Small intestine (tissue), 7 donors: ENCODE results near the gene RPS27A. TPM values are rescaled to one million over a fixed set of nuclear protein-coding genes. Genes with fewer than 3 reads are reported as not detected.
"Not testable (repeated sequence)": the region's sequence is repeated elsewhere in the genome, so short reads cannot be mapped to it uniquely, and the experiment has no call there.

Experiments used
- DNase-seq, 2 donors: peaks; one replicate each; pipeline versions ENCODE4 v3.0.0 to v3.0.0-alpha.2; 2013
- FAIRE-seq: peaks from 2 replicates; lab custom pipeline; 2012; peaks lifted over from hg19 to GRCh38; lab: Jason Lieb, UNC
- H3K27ac ChIP-seq, 3 donors: one replicate each; pipeline ENCODE4 v1.5.1; 2013; ENCODE audit warnings: low read length in 2 of 3, mild to moderate bottlenecking in 2 of 3, control low read depth in 1 of 3, inconsistent platforms in 1 of 3, low read depth in 1 of 3, moderate library complexity in 1 of 3
- H3K27me3 ChIP-seq, 3 donors: one replicate each; pipeline ENCODE4 v1.6.1; 2013; ENCODE audit warnings: low read length in 3 of 3, inconsistent platforms in 1 of 3; ENCODE audit not compliant: control insufficient read depth in 3 of 3, insufficient read depth in 3 of 3
- H3K36me3 ChIP-seq, 3 donors: one replicate each; pipeline ENCODE4 v1.6.1; 2013; ENCODE audit warnings: low read length in 3 of 3, inconsistent platforms in 1 of 3, low read depth in 1 of 3, mild to moderate bottlenecking in 1 of 3, moderate library complexity in 1 of 3; ENCODE audit not compliant: control insufficient read depth in 3 of 3, insufficient read depth in 2 of 3
- H3K4me1 ChIP-seq, 3 donors: one replicate each; pipeline ENCODE4 v1.6.1; 2013; ENCODE audit warnings: low read length in 2 of 3, inconsistent platforms in 1 of 3, low read depth in 1 of 3, mild to moderate bottlenecking in 1 of 3, moderate library complexity in 1 of 3; ENCODE audit not compliant: control insufficient read depth in 3 of 3, insufficient read depth in 2 of 3
- H3K4me3 ChIP-seq, 3 donors: one replicate each; pipeline ENCODE4 v1.5.1; 2013; ENCODE audit warnings: low read length in 3 of 3, control low read depth in 1 of 3, inconsistent platforms in 1 of 3, low read depth in 1 of 3, mild to moderate bottlenecking in 1 of 3, moderate library complexity in 1 of 3
- H3K9me3 ChIP-seq, 2 donors: one replicate each; pipeline ENCODE4 v1.6.1; 2013; ENCODE audit warnings: low read depth in 1 of 2, low read length in 1 of 2; ENCODE audit not compliant: control insufficient read depth in 2 of 2, insufficient read depth in 1 of 2
- WGBS, 3 donors: extraction: QIAGEN DNeasy Blood & Tissue Kit; methylation state at CpG; one replicate each; pipeline ENCODE4 v1.1.7; 2013; 5-methylcytosine and 5-hydroxymethylcytosine counted together
- polyA plus RNA-seq, 4 donors: library from polyadenylated mRNA; stranded (reverse) in 3 of 4; unstranded in 1 of 4; fragments of 200-250 nt in 3 of 4; fragments of 120-200 nt in 1 of 4; gene quantifications; one replicate each; pipeline versions ENCODE4 v1.2.1 to v1.2.3, GENCODE V29; 2013
- donor health status: healthy with polysubstance abuse.
- donor health status: control.
- donor health status: control.
- donor health status: Bipolar disorder and iron deficiency.
- donor health status: healthy.

The RPS27A gene
- polyA plus RNA-seq, 4 donors = 1,274 to 3,019 (median 2,371) TPM

DNA sequence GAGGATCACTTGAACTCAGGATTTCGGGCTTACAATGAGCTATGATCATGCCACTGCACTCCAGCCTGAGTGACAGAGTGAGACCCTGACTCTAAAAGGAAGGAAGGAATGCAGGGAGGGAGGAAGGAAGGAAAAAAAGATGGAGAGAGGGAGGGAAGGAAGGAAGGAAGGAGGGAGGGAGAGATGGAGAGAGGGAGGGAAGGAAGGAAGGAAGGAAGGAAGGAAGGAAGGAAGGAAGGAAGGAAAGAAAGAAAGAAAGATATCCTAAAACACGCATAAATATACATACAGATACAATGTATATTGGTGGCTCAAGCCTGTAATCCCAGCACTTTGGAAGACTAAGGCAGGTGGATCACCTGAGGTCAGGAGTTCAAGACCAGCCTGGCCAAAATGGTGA, 41.9 kb downstream of the RPS27A start:
- not testable (repeated sequence) for FAIRE-seq, H3K27me3 ChIP-seq, H3K9me3 ChIP-seq, H3K36me3 ChIP-seq, H3K27ac ChIP-seq, H3K4me3 ChIP-seq, H3K4me1 ChIP-seq, DNase-seq
- WGBS, 3 donors = 86 to 94% (median 91%) methylated on average over 2 of the region's 2 CpGs

DNA sequence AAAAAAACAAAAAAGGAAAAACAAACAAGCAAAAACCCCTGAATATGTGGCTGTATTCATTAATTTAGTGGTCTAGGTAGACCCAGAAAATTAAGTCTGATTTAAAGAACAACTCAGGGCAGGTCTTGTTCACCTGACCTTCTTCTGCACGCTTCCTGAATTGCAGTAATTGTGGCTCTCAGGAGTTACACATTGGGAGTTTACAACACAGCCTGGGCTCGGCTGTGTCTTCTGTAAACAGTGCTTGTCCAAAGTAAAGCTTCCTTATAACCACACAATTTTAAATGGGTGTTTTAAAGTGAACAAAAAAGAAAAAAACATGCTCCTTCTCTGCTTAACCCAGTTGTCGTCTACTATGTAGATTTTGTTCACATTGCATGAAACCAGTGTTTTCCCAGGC, 44.8 kb downstream of the RPS27A start:
- 55 to 58% (median 58%) methylated on average over 3 of the region's 3 CpGs for WGBS, 3 donors
- no peak overlapping the region for H3K27ac ChIP-seq
- FAIRE-seq = no peak
- H3K4me3 ChIP-seq = no peak overlapping the region
- no peaks in the 10 kb centered on the region for H3K36me3 ChIP-seq
- DNase-seq = peak in 1 of 2 donors; percentile 26
- no peaks in the 10 kb centered on the region for H3K4me1 ChIP-seq
- H3K9me3 ChIP-seq = no peaks in the 10 kb centered on the region
- H3K27me3 ChIP-seq = no peaks in the 10 kb centered on the region

DNA sequence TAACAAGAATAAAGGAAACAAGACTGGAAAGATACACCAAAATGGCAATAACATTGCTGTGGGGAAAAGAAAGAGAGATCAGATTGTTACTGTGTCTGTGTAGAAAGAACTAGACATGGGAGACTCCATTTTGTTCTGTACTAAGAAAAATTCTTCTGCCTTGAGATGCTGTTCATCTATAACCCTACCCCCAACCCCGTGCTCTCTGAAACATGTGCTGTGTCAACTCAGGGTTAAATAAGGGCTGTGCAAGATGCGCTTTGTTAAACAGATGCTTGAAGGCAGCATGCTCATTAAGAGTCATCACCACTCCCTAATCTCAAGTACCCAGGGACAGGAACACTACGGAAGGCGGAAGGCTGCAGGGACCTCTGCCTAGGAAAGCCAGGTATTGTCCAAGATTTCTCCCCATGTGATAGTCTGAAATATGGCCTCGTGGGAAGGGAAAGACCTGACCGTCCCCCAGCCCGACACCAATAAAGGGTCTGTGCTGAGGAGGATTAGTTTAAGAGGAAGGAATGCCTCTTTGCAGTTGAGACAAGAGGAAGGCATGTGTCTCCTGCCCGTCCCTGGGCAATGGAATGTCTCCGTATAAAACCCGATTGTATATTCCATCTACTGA, 46.8 kb downstream of the RPS27A start:
- not testable (repeated sequence) for H3K4me1 ChIP-seq

DNA sequence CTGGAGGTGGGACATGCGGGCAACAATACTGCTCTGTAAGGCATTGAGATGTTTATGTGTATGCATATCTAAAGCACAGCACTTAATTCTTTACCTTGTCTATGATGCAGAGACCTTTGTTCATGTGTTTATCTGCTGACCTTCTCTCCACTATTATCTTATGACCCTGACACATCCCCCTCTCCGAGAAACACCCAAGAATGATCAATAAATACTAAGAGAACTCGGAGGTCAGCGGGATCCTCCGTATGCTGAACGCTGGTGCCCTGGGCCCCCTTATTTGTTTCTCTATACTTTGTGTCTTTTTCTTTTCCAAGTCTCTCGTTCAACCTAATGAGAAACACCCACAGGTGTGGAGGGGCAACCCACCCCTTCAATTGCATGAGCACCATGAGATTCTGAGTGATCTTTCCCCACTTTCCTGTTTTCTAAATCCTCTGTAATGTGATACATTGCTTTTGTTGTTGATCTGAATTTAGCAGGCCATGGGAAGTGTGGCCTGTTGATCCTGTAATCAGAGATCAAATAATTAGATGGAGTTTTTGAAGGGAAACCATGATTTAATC, 47.5 kb downstream of the RPS27A start:
- peak in 1 of 2 donors; percentile 10 for DNase-seq
- FAIRE-seq, H3K4me1 ChIP-seq, H3K27ac ChIP-seq, H3K36me3 ChIP-seq, H3K4me3 ChIP-seq, H3K9me3 ChIP-seq, H3K27me3 ChIP-seq: not testable (repeated sequence)
- 69 to 81% (median 76%) methylated on average over 6 to 7 of the region's 7 CpGs for WGBS, 3 donors

More for the DNA sequence above, 46.8 kb downstream of the RPS27A start:
- DNase-seq, H3K9me3 ChIP-seq, FAIRE-seq, H3K36me3 ChIP-seq, H3K27ac ChIP-seq, H3K4me3 ChIP-seq, H3K27me3 ChIP-seq: not testable (repeated sequence)
- 62 to 88% (median 84%) methylated on average over 10 of the region's 10 CpGs for WGBS, 3 donors

DNA sequence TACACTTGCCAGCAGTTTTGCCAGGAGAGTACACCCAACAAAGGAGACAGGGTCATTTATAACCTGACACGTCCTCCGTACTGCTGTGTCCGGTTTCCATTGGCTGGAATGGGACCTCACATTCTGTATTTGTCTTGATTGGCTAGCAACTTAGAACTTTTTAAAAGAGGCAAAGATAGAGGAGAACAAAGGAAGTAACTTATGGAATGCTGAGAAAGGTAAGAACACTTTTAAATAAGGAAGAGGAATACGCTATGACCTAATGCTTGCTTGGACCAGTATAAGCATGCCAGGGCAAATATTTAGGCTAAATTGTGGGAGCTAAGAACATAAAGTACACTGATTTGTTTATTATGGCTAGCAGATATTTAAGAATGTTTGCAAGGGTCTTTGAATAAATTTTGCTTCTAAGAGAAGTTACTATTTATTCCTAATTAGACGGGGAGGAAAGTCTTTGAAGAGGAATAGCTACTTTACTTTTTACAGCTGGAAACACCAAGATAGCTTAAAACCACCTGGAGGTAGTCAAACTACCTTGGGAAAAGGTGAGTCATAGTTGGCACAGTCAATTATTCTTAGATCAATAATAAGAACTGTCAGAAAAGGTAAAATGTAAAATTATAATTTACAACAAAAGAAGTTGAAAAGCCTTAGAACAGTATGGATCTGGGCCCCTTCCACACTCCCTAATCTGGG, 48.5 kb downstream of the RPS27A start:
- H3K27ac ChIP-seq, H3K4me1 ChIP-seq, H3K9me3 ChIP-seq, FAIRE-seq, DNase-seq, H3K4me3 ChIP-seq, H3K27me3 ChIP-seq, H3K36me3 ChIP-seq: not testable (repeated sequence)
- 81 to 82% (median 82%) methylated on average over 5 of the region's 5 CpGs for WGBS, 3 donors

DNA sequence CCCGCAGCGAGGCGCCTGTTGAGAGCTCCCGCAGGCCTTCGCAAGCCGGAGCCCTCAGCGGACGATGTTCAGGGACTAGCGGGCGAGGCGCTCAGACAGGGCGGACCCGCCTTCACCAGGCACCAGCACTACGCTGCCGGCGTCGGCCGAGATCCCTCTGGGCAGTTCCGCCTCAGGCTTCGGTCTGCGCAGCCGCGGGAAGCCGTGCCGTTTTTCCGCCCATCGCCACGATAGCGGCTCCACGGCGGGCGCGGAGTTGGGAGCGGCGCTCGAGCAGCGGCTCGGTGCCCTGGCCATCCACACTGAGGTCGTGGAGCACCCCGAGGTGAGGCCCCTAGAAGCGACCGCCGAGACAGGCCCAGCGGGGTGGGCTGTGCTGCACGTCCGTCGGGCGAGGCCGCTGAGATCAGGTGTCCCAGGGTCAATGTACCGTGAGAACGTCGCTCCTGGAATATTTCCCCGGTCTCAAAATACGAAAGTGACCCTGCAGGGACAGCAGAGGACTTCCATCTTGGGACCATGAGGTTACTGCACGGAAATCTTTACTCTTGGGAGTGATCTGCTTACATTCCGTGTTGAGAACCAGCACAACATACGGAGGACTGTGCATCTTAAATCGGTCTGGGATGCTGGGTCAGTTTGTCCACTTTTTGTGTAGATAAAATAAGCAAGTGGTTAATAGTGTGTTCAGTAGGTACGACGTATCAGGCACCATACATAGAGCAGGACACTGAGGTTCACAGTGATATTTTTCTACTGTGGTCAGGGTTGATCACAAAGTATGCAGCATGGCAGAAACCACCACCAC, 49.8 kb downstream of the RPS27A start:
- H3K4me3 ChIP-seq = peak overlapping the region; percentile 65 to 85 (median 65)
- FAIRE-seq (no peak), DNase-seq (peak; percentile 89 to 94)
- 0 to 2% (median 1%) methylated on average over 54 to 60 of the region's 60 CpGs for WGBS, 3 donors
- no peaks in the 10 kb centered on the region for H3K4me1 ChIP-seq
- H3K36me3 ChIP-seq = peaks cover 0 to 5% (median 0%) of the 10 kb centered on the region in 3 donors
- no peaks in the 10 kb centered on the region for H3K9me3 ChIP-seq
- no peaks in the 10 kb centered on the region for H3K27me3 ChIP-seq
- H3K27ac ChIP-seq = peak overlapping the region; percentile 82 to 94 (median 91)

DNA sequence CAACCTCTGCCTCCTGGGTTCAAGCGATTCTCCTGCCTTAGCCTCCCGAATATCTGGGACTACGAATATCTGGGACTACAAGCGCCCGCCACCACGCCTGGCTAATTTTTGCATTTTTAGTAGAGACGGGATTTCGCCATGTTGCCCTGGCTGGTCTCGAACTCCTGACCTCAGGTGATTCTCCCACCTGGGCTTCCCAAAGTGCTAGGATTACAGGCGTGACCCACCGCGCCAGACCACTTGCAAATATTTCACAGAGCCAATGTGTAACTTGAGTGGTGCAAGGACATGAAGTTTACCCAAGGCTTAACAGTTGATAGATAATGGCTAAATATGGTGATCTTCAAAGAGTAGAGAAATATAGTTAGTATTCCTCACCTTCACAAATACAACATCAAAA, 50.6 kb downstream of the RPS27A start:
- Histone ChIP-seq H3K27ac (no peak overlapping the region), H3K4me3 (peak overlapping the region in 1 of 3 donors; percentile 65)
- WGBS, 3 donors = 91 to 96% (median 95%) methylated on average over 12 of the region's 12 CpGs

More for the DNA sequence above, 50.6 kb downstream of the RPS27A start:
- H3K9me3 ChIP-seq = no peaks in the 10 kb centered on the region
- DNase-seq (no peak), FAIRE-seq (no peak)
- H3K4me1 ChIP-seq = no peaks in the 10 kb centered on the region
- H3K27me3 ChIP-seq = no peaks in the 10 kb centered on the region
- H3K36me3 ChIP-seq = peaks cover 0 to 5% (median 0%) of the 10 kb centered on the region in 3 donors
